ENCODE measurements around the gene SYT7.

SYT7 gene

DNA sequence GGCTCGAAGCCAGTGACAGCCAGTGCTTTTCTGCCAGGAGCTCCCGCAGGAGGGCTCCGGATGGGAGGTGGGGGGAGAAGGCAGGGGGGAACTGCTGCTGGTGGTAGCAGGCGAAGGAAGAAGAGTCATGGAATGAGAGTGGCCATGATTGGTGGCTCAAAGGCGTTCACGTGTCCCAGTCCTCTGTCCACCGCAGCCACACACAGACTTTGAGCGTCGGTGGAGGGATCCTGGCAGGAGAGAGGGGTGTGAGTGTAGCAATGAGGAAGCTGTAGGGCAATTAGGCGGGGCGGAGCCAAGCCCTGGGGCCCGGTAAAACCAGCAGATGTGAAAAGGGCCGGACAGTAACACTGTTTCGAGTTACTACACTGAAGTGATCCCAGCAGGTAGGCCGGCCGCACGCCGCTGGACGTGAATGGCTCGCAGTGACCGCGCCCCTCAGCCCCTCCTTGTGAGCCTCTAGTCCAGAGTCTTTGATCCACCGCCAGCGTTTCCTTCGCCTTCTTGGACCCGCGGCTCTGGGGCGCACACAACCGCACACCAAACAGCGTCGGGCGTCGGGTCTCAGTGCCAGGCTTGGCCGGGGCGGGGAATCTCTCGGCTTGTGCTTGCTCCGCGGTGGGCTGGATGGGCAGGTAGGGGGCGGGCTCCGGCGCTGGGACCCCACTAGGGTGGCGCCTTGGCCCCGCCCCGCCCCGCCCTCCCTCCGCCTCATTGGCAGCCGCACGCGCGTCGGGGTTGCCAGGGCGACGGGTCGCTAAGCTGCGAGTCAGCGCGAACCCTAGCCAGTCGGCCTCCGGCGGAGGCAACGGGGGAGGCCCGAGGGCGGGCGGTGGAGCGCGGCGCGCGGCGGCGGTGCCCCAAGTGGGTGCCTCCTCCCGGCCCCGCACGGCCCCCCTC is 72.7 kb downstream of the SYT7 start, which contains the start of gene LRRC10B:
Gene LRRC10B (plus strand): TSS at position 788 of the 900 bp plus-strand sequence. CDS start 250 bp downstream, outside the sequence.
- DNase-seq (ENCODE audit: low read depth): peak; percentile 25
- no peak within 1 kb of the TSS for H3K4me3 ChIP-seq (ENCODE audit: low read length)

DNA sequence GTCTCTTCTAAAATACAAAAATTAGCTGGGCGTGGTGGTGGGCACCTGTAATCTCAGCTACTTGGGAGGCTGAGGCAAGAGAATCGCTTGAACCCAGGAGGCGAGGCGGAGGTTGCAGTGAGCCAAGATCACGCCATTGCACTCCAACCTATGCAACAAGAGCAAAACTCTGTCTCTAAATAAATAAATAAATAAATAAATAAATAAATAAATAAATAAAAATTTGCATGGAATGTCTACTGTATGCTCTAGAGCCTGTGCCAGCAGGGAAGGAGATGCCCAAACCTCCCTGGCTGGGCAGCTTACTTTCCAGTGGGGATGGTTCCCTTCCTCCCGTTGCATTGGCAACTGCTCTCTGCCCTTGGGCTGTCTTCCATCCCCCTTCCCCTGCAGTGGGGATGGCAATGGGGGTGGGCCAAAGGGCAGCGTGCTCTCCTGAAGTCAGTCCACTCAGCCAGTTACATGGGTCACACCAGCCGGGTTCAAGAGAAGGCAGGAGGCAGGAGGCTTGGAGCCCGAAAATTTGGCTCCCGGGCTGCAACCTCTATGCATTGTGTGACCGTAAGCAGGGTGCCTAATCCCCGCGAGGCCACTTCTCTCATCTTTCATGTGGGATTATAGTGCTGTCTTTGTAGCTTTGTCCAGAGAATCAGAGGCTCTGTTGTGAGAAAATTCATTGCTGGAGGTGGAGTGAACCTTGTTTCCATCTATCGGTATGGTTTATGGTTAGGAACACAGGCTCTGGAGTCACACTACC is 73.7 kb downstream of the SYT7 start:
- DNase-seq (ENCODE audit: low read depth): no peak

More for the DNA sequence above, 72.7 kb downstream of the SYT7 start, which contains the start of gene LRRC10B:
- TF ChIP-seq, protein P1, sequence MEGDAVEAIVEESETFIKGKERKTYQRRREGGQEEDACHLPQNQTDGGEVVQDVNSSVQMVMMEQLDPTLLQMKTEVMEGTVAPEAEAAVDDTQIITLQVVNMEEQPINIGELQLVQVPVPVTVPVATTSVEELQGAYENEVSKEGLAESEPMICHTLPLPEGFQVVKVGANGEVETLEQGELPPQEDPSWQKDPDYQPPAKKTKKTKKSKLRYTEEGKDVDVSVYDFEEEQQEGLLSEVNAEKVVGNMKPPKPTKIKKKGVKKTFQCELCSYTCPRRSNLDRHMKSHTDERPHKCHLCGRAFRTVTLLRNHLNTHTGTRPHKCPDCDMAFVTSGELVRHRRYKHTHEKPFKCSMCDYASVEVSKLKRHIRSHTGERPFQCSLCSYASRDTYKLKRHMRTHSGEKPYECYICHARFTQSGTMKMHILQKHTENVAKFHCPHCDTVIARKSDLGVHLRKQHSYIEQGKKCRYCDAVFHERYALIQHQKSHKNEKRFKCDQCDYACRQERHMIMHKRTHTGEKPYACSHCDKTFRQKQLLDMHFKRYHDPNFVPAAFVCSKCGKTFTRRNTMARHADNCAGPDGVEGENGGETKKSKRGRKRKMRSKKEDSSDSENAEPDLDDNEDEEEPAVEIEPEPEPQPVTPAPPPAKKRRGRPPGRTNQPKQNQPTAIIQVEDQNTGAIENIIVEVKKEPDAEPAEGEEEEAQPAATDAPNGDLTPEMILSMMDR (IDR thresholded peaks at IDR 0.05; ENCODE audit: insufficient read depth, low read depth, low read length, missing control alignments): no peak

GRCh38 chr11:61505640-61506155 is 75.2 kb downstream of the SYT7 start:
- H3K4me3 ChIP-seq (ENCODE audit: low read length): no peak overlapping the region
- TF ChIP-seq, protein P1 (IDR thresholded peaks at IDR 0.05; ENCODE audit: insufficient read depth, low read depth, low read length, missing control alignments): no peak
- peak; percentile 72 for DNase-seq (ENCODE audit: low read depth)

More for the DNA sequence above, 73.7 kb downstream of the SYT7 start:
- TF ChIP-seq, protein P1 (IDR thresholded peaks at IDR 0.05; ENCODE audit: insufficient read depth, low read depth, low read length, missing control alignments): no peak
- no peak overlapping the region for H3K4me3 ChIP-seq (ENCODE audit: low read length)

DNA sequence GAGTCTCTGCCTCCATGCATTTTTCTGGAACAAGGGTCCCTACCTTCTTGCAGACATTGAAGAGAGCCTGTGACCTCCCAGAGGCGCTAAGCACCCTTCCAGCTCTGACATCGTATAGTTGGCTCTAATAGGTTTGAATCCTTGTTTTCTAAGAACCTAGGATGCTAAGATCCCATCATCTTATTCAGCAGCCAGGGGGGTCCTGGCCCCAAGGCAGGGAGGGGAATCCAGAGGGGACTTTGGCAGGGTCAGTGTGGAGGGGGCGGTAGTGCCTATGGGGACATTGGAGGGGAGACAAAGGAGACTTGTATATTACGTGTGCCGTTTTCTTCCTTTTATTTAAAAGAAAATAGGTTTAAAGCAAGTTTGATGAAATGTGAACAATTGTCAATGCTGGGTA is 75.8 kb downstream of the SYT7 start:
- TF ChIP-seq, protein P1 (IDR thresholded peaks at IDR 0.05; ENCODE audit: insufficient read depth, low read depth, low read length, missing control alignments): no peak

DNA sequence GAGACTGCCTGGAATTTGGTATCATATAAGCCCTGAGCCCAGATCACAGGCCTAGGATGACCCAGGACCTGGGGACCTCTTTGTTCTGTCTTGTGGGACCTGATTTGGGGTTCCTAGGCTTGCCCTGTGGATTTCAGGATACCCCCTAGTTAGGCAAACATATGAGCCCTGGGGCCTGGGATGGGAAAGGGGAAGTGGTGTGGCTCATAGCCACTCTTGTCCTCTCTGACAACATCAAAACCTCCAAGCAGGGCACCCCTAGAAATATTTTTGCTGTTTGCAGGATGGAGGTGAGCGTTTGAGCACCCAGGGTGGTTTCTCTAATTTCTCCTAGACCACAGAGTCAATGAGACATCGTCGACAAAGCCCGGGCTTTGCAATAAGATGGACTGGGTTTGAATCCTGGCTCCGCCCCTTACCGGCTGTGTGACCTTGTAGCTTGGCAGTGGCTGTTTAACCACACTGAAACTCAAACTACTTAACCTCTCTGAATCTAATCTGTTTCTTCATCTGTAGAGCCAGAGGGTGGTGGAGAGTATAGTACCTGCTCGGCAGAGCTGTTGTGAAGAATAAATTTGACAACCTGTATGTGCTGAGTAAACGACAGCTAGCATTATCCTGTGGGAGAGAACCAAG is 77.6 kb downstream of the SYT7 start:
- H3K4me3 ChIP-seq (ENCODE audit: low read length): no peak overlapping the region
- no peak for DNase-seq (ENCODE audit: low read depth)
- TF ChIP-seq, protein P1 (IDR thresholded peaks at IDR 0.05; ENCODE audit: insufficient read depth, low read depth, low read length, missing control alignments): no peak

More for the DNA sequence above, 75.8 kb downstream of the SYT7 start:
- no peak for DNase-seq (ENCODE audit: low read depth)
- no peak overlapping the region for H3K4me3 ChIP-seq (ENCODE audit: low read length)

- TF ChIP-seq, protein P1 (IDR thresholded peaks at IDR 0.05; ENCODE audit: insufficient read depth, low read depth, low read length, missing control alignments): no peak
- H3K4me3 ChIP-seq (ENCODE audit: low read length): no peak overlapping the region
- DNase-seq (ENCODE audit: low read depth): no peak
Observed at GRCh38 chr11:61502522-61502921, 78.4 kb downstream of the SYT7 start.

Measured in epithelial cell of esophagus (primary cell).